Panc1 (cell line): ENCODE measurements around the gene CEACAM18. TPM values are rescaled to one million over a fixed set of nuclear protein-coding genes. Genes with fewer than 3 reads are reported as not detected.

ENCODE experiments used
- ATAC-seq: fragments of 200-7000 bp; cut with Tn5 transposase; 2 replicates; pipeline ENCODE4 v1.9.1; 2020; ENCODE audit warnings: mild to moderate bottlenecking, moderate library complexity
- BruUV-seq: library from RNA; stranded (reverse); fragments of 400-500 nt; replicated peaks from 2 replicates; lab custom pipeline; 2021; lab: Mats Ljungman, UMichigan
- CTCF ChIA-PET: fragments of 300-600 bp; sonication (Branson Sonifier 250); formaldehyde crosslinking; loops from one replicate; lab custom pipeline; 2022; ENCODE audit warnings: antibody characterized with exemption; lab: Charles Lee
- POLR2A ChIA-PET: fragments of 300-600 bp; sonication (Branson Sonifier 250); formaldehyde crosslinking; loops from one replicate; lab custom pipeline; 2022; ENCODE audit warnings: antibody characterized with exemption; lab: Charles Lee
- DNase-seq: peaks from one replicate; pipeline ENCODE4 v3.0.0-alpha.2; 2010; ENCODE audit warnings: low read depth, low spot score
- H3K27ac ChIP-seq: 2 replicates; pipeline ENCODE4 v1.5.1; 2011; ENCODE audit warnings: mild to moderate bottlenecking, low read length, inconsistent platforms
- H3K27me3 ChIP-seq: fragments of 200-500 bp; sonication (Bioruptor generic); 2 replicates; pipeline ENCODE4 v1.6.0; 2014; ENCODE audit warnings: low read length, inconsistent platforms; ENCODE audit not compliant: control insufficient read depth, insufficient read depth
- H3K36me3 ChIP-seq: fragments of 200-500 bp; sonication (Bioruptor generic); 2 replicates; pipeline ENCODE4 v1.5.1; 2014; ENCODE audit warnings: inconsistent platforms, mild to moderate bottlenecking, low read length, moderate library complexity; ENCODE audit not compliant: control insufficient read depth, insufficient read depth
- H3K4me1 ChIP-seq: 2 replicates; pipeline ENCODE4 v1.5.1; 2011; ENCODE audit warnings: inconsistent platforms, mild to moderate bottlenecking, low read length, moderate library complexity; ENCODE audit not compliant: control insufficient read depth, insufficient read depth
- H3K4me3 ChIP-seq, 2 experiments: 2 replicates each; pipeline ENCODE4 v1.5.1; 2011 to 2012; ENCODE audit warnings: low read depth in 2 of 2, low read length in 2 of 2, mild to moderate bottlenecking in 2 of 2, inconsistent platforms in 1 of 2, moderate library complexity in 1 of 2
- H3K9me3 ChIP-seq: fragments of 200-500 bp; sonication (Bioruptor generic); 2 replicates; pipeline ENCODE4 v1.5.1; 2014; ENCODE audit warnings: low read depth, mild to moderate bottlenecking, inconsistent platforms, low read length, moderate library complexity; ENCODE audit not compliant: control insufficient read depth, insufficient read depth
- CTCF ChIP-seq: fragments of 450-650 bp; IDR thresholded peaks from 2 replicates; pipeline ENCODE4 v1.5.1; 2017; ENCODE audit warnings: mild to moderate bottlenecking
- POLR2AphosphoS5 ChIP-seq: IDR thresholded peaks from 2 replicates; pipeline ENCODE4 v1.6.1; 2012; ENCODE audit warnings: mild to moderate bottlenecking, low read depth, low read length, moderate library complexity
- SIN3A ChIP-seq: IDR thresholded peaks from 2 replicates; pipeline ENCODE4 v1.6.1; 2012; ENCODE audit warnings: low read depth, mild to moderate bottlenecking, low read length, moderate library complexity, borderline replicate concordance; ENCODE audit not compliant: insufficient read depth
- TCF7L2 ChIP-seq: IDR thresholded peaks from 2 replicates; pipeline ENCODE4 v1.6.1; 2011; ENCODE audit warnings: mild to moderate bottlenecking, low read depth, low read length, inconsistent platforms
- in situ Hi-C: cut with HindIII; loops from 2 replicates; pipeline ENCODE4 v1.10.0; 2016; ENCODE audit warnings: low sequenced_read_pairs, low pct_unique_long_range_greater_than_20kb
- intact Hi-C: fragments of 100-400 bp; cut with micrococcal nuclease; formaldehyde crosslinking; loops from one replicate; pipeline ENCODE4 v1.10.0; 2022; ENCODE audit not compliant: unreplicated experiment
- total RNA-seq: library from RNA; stranded (reverse); gene quantifications from one replicate; pipeline ENCODE4 v1.2.1, GENCODE V29; 2021; ENCODE audit not compliant: unreplicated experiment
- TF ChIP-seq, protein P1 (sequence below), 2 experiments: IDR thresholded peaks; 2 replicates each; pipeline ENCODE4 v1.6.1; 2011 to 2012; ENCODE audit warnings: low read depth in 2 of 2, control low read depth in 1 of 2, low read length in 1 of 2, mild to moderate bottlenecking in 1 of 2, moderate library complexity in 1 of 2; ENCODE audit not compliant: insufficient read depth in 1 of 2

CEACAM18 gene
- total RNA-seq, 1 experiment from 2014 or later, result not detected

GRCh38 chr19:51509823-51510660 lies 31.7 kb downstream of the CEACAM18 start:
- no TSS peak for BruUV-seq
- in situ Hi-C loops (no loop called here), intact Hi-C loops (no loop called here)
- H3K27me3 ChIP-seq, result peaks cover 5% of the 10 kb centered on the region
- no peaks in the 10 kb centered on the region for H3K36me3 ChIP-seq
- ATAC-seq (no peak), DNase-seq (no peak)
- TF ChIP-seq POLR2AphosphoS5 (no peak), TCF7L2 (no peak)
- TF ChIP-seq, protein P1, sequence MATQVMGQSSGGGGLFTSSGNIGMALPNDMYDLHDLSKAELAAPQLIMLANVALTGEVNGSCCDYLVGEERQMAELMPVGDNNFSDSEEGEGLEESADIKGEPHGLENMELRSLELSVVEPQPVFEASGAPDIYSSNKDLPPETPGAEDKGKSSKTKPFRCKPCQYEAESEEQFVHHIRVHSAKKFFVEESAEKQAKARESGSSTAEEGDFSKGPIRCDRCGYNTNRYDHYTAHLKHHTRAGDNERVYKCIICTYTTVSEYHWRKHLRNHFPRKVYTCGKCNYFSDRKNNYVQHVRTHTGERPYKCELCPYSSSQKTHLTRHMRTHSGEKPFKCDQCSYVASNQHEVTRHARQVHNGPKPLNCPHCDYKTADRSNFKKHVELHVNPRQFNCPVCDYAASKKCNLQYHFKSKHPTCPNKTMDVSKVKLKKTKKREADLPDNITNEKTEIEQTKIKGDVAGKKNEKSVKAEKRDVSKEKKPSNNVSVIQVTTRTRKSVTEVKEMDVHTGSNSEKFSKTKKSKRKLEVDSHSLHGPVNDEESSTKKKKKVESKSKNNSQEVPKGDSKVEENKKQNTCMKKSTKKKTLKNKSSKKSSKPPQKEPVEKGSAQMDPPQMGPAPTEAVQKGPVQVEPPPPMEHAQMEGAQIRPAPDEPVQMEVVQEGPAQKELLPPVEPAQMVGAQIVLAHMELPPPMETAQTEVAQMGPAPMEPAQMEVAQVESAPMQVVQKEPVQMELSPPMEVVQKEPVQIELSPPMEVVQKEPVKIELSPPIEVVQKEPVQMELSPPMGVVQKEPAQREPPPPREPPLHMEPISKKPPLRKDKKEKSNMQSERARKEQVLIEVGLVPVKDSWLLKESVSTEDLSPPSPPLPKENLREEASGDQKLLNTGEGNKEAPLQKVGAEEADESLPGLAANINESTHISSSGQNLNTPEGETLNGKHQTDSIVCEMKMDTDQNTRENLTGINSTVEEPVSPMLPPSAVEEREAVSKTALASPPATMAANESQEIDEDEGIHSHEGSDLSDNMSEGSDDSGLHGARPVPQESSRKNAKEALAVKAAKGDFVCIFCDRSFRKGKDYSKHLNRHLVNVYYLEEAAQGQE (IDR thresholded peaks at IDR 0.05; ENCODE audit: insufficient read depth in 1 of 2, low read depth in 2 of 2, low read length in 1 of 2), result no peak
- no peak overlapping the region for H3K4me3 ChIP-seq
- H3K4me1 ChIP-seq, result no peaks in the 10 kb centered on the region
- H3K9me3 ChIP-seq, result no peaks in the 10 kb centered on the region
- ChIA-PET CTCF (no interaction called here), POLR2A (no interaction called here)
- no peak overlapping the region for H3K27ac ChIP-seq

DNA sequence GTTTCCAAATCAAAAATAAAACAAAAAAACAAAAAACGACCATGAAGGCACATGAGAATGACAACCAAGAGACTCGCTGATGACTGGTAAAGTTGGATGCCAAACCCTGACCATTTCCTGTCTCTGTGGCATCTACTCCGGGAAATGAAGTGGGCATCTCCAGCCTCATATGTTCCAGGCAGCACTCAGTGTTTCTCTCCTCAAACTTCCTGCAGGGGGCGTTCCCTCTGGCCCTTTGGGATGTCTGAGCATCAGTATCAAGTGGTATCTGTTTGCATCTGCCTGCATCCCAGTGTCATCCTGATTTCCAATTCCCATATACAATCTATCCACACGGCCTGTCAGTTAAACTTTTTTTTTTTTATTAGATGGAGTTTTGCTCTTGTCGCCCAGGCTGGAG lies 33.0 kb downstream of the CEACAM18 start:
- intact Hi-C loops (no loop called here), in situ Hi-C loops (no loop called here)
- Histone ChIP-seq H3K27me3 (peaks cover 7% of the 10 kb centered on the region), H3K9me3 (no peaks in the 10 kb centered on the region), H3K4me1 (no peaks in the 10 kb centered on the region), H3K4me3 (no peak overlapping the region), H3K36me3 (no peaks in the 10 kb centered on the region), H3K27ac (no peak overlapping the region)
- TF ChIP-seq CTCF (peak; percentile 37), SIN3A (no peak)
- TF ChIP-seq, protein P1 (IDR thresholded peaks at IDR 0.05; ENCODE audit: insufficient read depth in 1 of 2, low read depth in 2 of 2, low read length in 1 of 2), result no peak
- no TSS peak for BruUV-seq
- CTCF ChIA-PET, result interaction anchor here (0.6 kb wide), 1 partner anchor 22 kb away, joined by 4 read pairs; no protein-coding TSS in a partner anchor
- POLR2A ChIA-PET, result no interaction called here
- ATAC-seq (no peak), DNase-seq (no peak)
